K562 (cell line): ENCODE measurements around the gene SLC8A1. TPM values are rescaled to one million over a fixed set of nuclear protein-coding genes. Genes with fewer than 3 reads are reported as not detected.

Experiments used
- ATAC-seq: fragments of 200-7000 bp; cut with Tn5 transposase; 3 replicates; pipeline ENCODE4 v1.9.1; 2020; ENCODE audit warnings: moderate library complexity
- BruUV-seq: library from RNA; stranded (reverse); fragments of 400-500 nt; replicated peaks from 2 replicates; lab custom pipeline; 2021; lab: Mats Ljungman, UMichigan
- CTCF ChIA-PET: fragments of 300-600 bp; formaldehyde crosslinking; extraction: SDS; loops from one replicate; lab custom pipeline; 2021; ENCODE audit warnings: low intra/inter-chr PET ratio; lab: Yijun Ruan, JAX
- POLR2A ChIA-PET: fragments of 300-600, 350-650 bp; sonication (Branson Sonifier 250); formaldehyde crosslinking; extraction: SDS; loops from one replicate; lab custom pipeline; 2021; ENCODE audit warnings: antibody characterized with exemption, inconsistent platforms; lab: Yijun Ruan, JAX
- DNase-seq, 4 experiments: peaks; one replicate each; pipeline versions ENCODE4 v3.0.0 to v3.0.0-alpha.2; 2011 to 2018; ENCODE audit warnings: low spot score in 3 of 4, mixed read lengths in 3 of 4; ENCODE audit errors: extremely low read depth in 1 of 4
- FAIRE-seq: peaks from 2 replicates; lab custom pipeline; 2011; peaks lifted over from hg19 to GRCh38; lab: Jason Lieb, UNC
- H2AFZ ChIP-seq: 2 replicates; pipeline ENCODE4 v1.6.0; 2011; ENCODE audit warnings: low read depth, low read length, control low read depth, inconsistent platforms
- H3K27ac ChIP-seq: fragments of 200-600 bp; 3 replicates; pipeline ENCODE4 v1.8.0; 2011; ENCODE audit warnings: low read depth, mild to moderate bottlenecking, control low read depth, inconsistent platforms, low read length, moderate library complexity, mixed read lengths; ENCODE audit errors: extremely low read depth
- H3K27me3 ChIP-seq, 2 experiments: fragments of 300-600 bp in 1 of 2; 2 replicates in 1 of 2; 3 replicates in 1 of 2; pipeline versions ENCODE4 v1.6.0 to v1.8.0; 2011; ENCODE audit warnings: inconsistent platforms in 2 of 2, low read length in 2 of 2, mild to moderate bottlenecking in 1 of 2, mixed read lengths in 1 of 2, moderate library complexity in 1 of 2; ENCODE audit not compliant: control insufficient read depth in 2 of 2, insufficient read depth in 2 of 2
- H3K36me3 ChIP-seq: fragments of 300-600 bp; 3 replicates; pipeline ENCODE4 v1.8.0; 2011; ENCODE audit warnings: mild to moderate bottlenecking, low read length, inconsistent platforms; ENCODE audit not compliant: control insufficient read depth, insufficient read depth
- H3K4me1 ChIP-seq, 2 experiments: fragments of 200-600 bp in 1 of 2; replicated peaks in 1 of 2; 2 replicates in 1 of 2; 3 replicates in 1 of 2; pipeline versions ENCODE4 v1.5.1 to v1.8.0; 2011; ENCODE audit warnings: inconsistent platforms in 2 of 2, low read length in 2 of 2, mild to moderate bottlenecking in 1 of 2, mixed read lengths in 1 of 2, moderate library complexity in 1 of 2; ENCODE audit not compliant: control insufficient read depth in 2 of 2, insufficient read depth in 2 of 2
- H3K4me2 ChIP-seq: 2 replicates; pipeline ENCODE4 v1.6.1; 2011; ENCODE audit warnings: low read length, control low read depth, inconsistent platforms, mixed read lengths; ENCODE audit not compliant: insufficient read depth
- H3K4me3 ChIP-seq: fragments of 200-600 bp; sonication (generic), shearing (Covaris generic); 2 replicates; pipeline ENCODE4 v1.5.1; 2016; ENCODE audit warnings: control low read depth, inconsistent platforms
- H3K79me2 ChIP-seq: fragments of 200-600 bp; 3 replicates; pipeline ENCODE4 v1.8.0; 2011; ENCODE audit warnings: low read length, inconsistent platforms; ENCODE audit not compliant: control insufficient read depth, insufficient read depth
- H3K9ac ChIP-seq, 2 experiments: 2 replicates each; pipeline versions ENCODE4 v1.6.0 to v1.6.1; 2011; ENCODE audit warnings: low read depth in 2 of 2, low read length in 2 of 2, control low read depth in 1 of 2, inconsistent platforms in 1 of 2, mild to moderate bottlenecking in 1 of 2, mixed read lengths in 1 of 2; ENCODE audit not compliant: insufficient read depth in 1 of 2
- H3K9me1 ChIP-seq: one replicate; pipeline ENCODE4 v1.6.0; 2011; ENCODE audit warnings: inconsistent platforms, mild to moderate bottlenecking, low read length, moderate library complexity; ENCODE audit not compliant: control insufficient read depth, insufficient read depth
- H3K9me3 ChIP-seq: replicated peaks from 2 replicates; pipeline ENCODE4 v1.5.1; 2011; ENCODE audit warnings: low read depth, low read length, inconsistent platforms; ENCODE audit not compliant: control insufficient read depth, insufficient read depth
- H4K20me1 ChIP-seq: replicated peaks from 2 replicates; pipeline ENCODE4 v1.6.1; 2011; ENCODE audit warnings: low read length, inconsistent platforms, mixed read lengths; ENCODE audit not compliant: control insufficient read depth, insufficient read depth
- CHCHD3 ChIP-seq: fragments of 250-450 bp; sonication (Bioruptor Pico); IDR thresholded peaks from 2 replicates; pipeline ENCODE4 v2.1.2; 2022; ENCODE audit warnings: mild to moderate bottlenecking
- HDAC1 ChIP-seq, 2 experiments: fragments of 450-650 bp; IDR thresholded peaks; 2 replicates each; pipeline ENCODE4 v1.6.1; 2016 to 2017; ENCODE audit warnings: inconsistent platforms in 1 of 2, mild to moderate bottlenecking in 1 of 2, moderate library complexity in 1 of 2
- SRSF1 ChIP-seq: fragments of 200-400 bp; formaldehyde crosslinking; IDR thresholded peaks from 2 replicates; pipeline ENCODE4 v1.6.1; 2017; ENCODE audit warnings: mild to moderate bottlenecking, low read depth, low read length, moderate library complexity
- ZHX1 ChIP-seq: fragments of 150-350 bp; conservative IDR thresholded peaks from 2 replicates; pipeline ENCODE4 v1.6.1; 2014; ENCODE audit warnings: low read length
- ZNF431 ChIP-seq: sonication (generic); formaldehyde crosslinking; IDR thresholded peaks from 2 replicates; pipeline ENCODE4 v1.8.0; 2022; ENCODE audit warnings: mild to moderate bottlenecking, missing genetic modification reagents
- in situ Hi-C: fragments of 300-500 bp; cut with MboI; formaldehyde crosslinking; loops from 4 replicates; pipeline ENCODE4 v1.15.0; 2018; ENCODE audit warnings: inconsistent platforms, mixed read lengths
- intact Hi-C: fragments of 100-400 bp; cut with micrococcal nuclease; formaldehyde crosslinking; loops from 2 replicates; pipeline ENCODE4 v1.14.2; 2022
- polyA plus RNA-seq, 8 experiments: library from polyadenylated mRNA; depleted of rRNA in 4 of 8; stranded (reverse) in 5 of 8; unstranded in 3 of 8; fragments of >200 nt; fragmentation: Nextera tagmentation in 2 of 8; fragmentation: Illumina TruSeq in 1 of 8; extraction: Ambion mirVana in 2 of 8; extraction: Trizol in 1 of 8; gene quantifications; 2 replicates each; pipeline versions ENCODE4 v1.2.1 to v1.2.3, GENCODE V29; 2011 to 2014; ENCODE audit warnings: inconsistent platforms in 1 of 8, missing spikeins in 1 of 8
- total RNA-seq, 7 experiments: library from RNA; depleted of rRNA in 6 of 7; stranded (reverse); fragments of >200 nt in 6 of 7; fragmentation: Illumina TruSeq in 2 of 7; extraction: Trizol in 2 of 7; gene quantifications; 2 replicates each; pipeline versions ENCODE4 v1.2.1 to v1.2.3, GENCODE V29; 2011 to 2021; ENCODE audit warnings: low replicate concordance in 1 of 7
- TF ChIP-seq, protein P1 (sequence below): sonication (generic); formaldehyde crosslinking; IDR thresholded peaks from 2 replicates; pipeline ENCODE4 v1.8.0; 2022; ENCODE audit warnings: missing genetic modification reagents, mild to moderate bottlenecking, moderate library complexity, borderline replicate concordance
- TF ChIP-seq, protein P2 (sequence below): fragments of 250-450 bp; sonication (Bioruptor Pico); IDR thresholded peaks from 2 replicates; pipeline ENCODE4 v1.4.0; 2020; ENCODE audit warnings: mild to moderate bottlenecking

The SLC8A1 gene
- total and polyA plus RNA-seq, 9 of the 15 experiments (the other 6 are each of a cell fraction or from before 2014, with no cell fraction given): not detected

- Histone ChIP-seq H3K79me2 (no peaks in the 10 kb centered on the region), H3K36me3 (no peaks in the 10 kb centered on the region), H3K4me1 (no peaks in the 10 kb centered on the region), H4K20me1 (no peaks in the 10 kb centered on the region), H3K27ac (no peak overlapping the region), H3K27me3 (no peaks in the 10 kb centered on the region), H2AFZ (no peak overlapping the region), H3K9ac (no peak overlapping the region), H3K9me3 (no peaks in the 10 kb centered on the region), H3K9me1 (no peaks in the 10 kb centered on the region), H3K4me2 (no peak overlapping the region), H3K4me3 (no peak overlapping the region)
- CTCF ChIA-PET: no interaction called here
- BruUV-seq: no TSS peak
- intact Hi-C loops (no loop called here), in situ Hi-C loops (no loop called here)
- DNase-seq (no peak), FAIRE-seq (no peak), ATAC-seq (no peak)
- POLR2A ChIA-PET: no interaction called here
- TF ChIP-seq HDAC1 (IDR thresholded peaks at IDR 0.05) (no peak), SRSF1 (no peak), ZHX1 (no peak), ZNF431 (CRISPR knock-in tag) (no peak), CHCHD3 (CRISPR knock-in tag) (no peak)
- TF ChIP-seq, protein P1, sequence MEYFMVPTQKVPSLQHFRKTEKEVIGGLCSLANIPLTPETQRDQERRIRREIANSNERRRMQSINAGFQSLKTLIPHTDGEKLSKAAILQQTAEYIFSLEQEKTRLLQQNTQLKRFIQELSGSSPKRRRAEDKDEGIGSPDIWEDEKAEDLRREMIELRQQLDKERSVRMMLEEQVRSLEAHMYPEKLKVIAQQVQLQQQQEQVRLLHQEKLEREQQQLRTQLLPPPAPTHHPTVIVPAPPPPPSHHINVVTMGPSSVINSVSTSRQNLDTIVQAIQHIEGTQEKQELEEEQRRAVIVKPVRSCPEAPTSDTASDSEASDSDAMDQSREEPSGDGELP (CRISPR knock-in tag): no peak
- TF ChIP-seq, protein P2, sequence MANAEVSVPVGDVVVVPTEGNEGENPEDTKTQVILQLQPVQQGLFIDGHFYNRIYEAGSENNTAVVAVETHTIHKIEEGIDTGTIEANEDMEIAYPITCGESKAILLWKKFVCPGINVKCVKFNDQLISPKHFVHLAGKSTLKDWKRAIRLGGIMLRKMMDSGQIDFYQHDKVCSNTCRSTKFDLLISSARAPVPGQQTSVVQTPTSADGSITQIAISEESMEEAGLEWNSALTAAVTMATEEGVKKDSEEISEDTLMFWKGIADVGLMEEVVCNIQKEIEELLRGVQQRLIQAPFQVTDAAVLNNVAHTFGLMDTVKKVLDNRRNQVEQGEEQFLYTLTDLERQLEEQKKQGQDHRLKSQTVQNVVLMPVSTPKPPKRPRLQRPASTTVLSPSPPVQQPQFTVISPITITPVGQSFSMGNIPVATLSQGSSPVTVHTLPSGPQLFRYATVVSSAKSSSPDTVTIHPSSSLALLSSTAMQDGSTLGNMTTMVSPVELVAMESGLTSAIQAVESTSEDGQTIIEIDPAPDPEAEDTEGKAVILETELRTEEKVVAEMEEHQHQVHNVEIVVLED (CRISPR knock-in tag): no peak
Observed at GRCh38 chr2:40096360-40096759, 355.5 kb downstream of the SLC8A1 start.
